Stimulated activated CD8-positive, alpha-beta memory T cell treated with anti-CD3 and anti-CD28 coated beads, Interleukin-15, amount 100 ng/mL, for 48 hours (primary cell): ENCODE measurements around the gene CC2D2A.
"Not testable (repeated sequence)": the region's sequence is repeated elsewhere in the genome, so short reads cannot be mapped to it uniquely, and the experiment has no call there.

Experiments used
- DNase-seq, 2 donors: peaks; one replicate each; pipeline ENCODE4 v3.0.0-alpha.2; 2020; ENCODE audit warnings: low read depth in 2 of 2

The CC2D2A gene

GRCh38 chr4:15557786-15558550 is 88.3 kb downstream of the CC2D2A start:
- DNase-seq: no peak

GRCh38 chr4:15558561-15558960 is 88.9 kb downstream of the CC2D2A start:
- DNase-seq: no peak

DNA sequence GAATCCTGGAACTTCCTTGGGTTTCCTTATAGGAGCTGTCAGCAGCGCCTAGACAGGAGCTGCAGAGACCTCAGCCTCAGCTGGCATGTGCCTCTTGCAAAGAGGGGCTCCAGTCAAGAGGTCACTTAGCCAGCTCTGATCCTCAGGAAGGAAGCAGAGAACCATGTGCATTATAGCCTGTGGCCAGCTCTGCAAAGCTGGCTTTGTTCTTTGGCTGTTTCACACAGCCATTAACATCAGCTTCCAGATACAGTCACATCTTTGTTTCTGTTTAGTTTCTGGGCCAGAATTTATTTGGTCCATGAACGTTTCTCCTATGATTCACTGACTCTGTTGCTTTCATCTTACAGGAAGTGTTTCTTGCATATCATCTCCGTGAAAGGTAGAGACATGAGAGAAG is 92.4 kb downstream of the CC2D2A start:
- DNase-seq: no peak

DNA sequence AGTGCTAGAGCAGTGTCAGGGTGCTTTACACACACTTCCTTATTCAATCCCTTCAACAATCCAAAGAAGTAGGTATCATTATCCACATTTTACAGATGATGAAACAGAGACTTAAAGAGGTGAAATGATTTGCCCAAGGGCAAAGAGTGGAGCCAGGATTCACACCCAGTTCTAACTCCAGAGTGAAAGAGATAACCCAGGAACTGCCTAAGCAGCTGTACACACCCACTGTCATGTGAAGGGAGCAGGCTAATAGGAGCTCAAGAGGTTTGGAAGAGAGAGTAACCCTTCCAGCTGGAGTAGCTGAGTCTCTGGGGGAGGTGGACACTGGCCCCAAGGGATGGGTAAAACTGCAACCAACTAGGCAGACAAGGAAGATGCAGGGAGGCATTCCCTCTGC is 92.9 kb downstream of the CC2D2A start:
- no peak for DNase-seq

DNA sequence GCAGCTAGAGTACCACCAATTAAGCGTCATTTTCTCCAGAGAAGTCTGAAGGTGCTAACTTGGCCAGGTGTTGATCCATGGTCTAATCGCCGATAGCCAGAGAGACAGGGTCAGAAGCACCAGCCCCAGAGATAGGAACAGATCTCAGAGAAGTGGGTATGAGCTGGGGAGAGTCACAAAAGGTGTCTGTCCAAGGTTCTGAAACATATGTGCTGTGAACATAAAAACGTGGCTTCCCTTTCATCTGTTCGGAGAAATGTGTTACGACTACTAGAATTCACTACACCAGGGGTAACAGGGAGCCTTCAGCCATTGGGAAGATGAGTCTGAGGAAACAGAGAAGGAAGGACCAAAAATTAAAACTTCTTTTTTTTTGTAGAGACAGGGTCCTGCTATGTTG is 94.2 kb downstream of the CC2D2A start:
- DNase-seq: no peak

- DNase-seq: no peak
These were observed 99.1 kb downstream of the CC2D2A start for GRCh38 chr4:15568821-15569220.

- no peak for DNase-seq
These were observed 100.1 kb downstream of the CC2D2A start for GRCh38 chr4:15569746-15570145.

GRCh38 chr4:15575966-15576365 is 106.3 kb downstream of the CC2D2A start:
- DNase-seq: no peak

DNA sequence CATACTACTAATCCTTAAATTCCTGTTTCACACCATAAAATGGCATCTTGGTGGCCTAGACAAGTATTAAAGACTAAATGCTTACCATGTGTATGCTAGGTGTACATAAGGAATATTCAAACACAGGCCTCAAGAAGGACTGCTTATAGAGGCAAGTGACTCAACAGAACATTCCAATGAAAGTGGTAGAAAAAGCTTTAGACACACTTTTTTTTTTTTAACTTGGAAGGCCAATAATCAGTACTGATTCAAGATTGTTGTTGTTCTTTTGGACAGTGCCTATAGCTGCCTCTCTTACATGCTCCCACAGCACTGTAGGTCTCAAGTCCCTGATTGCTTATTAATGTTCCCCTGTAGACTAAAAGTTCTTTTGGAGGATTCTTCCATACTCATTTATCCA is 107.8 kb downstream of the CC2D2A start:
- DNase-seq: no peak

- no peak for DNase-seq
These were observed 115.1 kb downstream of the CC2D2A start for GRCh38 chr4:15584785-15585184.

- DNase-seq: no peak
These were observed 115.6 kb downstream of the CC2D2A start for GRCh38 chr4:15585331-15585730.

GRCh38 chr4:15586066-15586465 is 116.4 kb downstream of the CC2D2A start:
- DNase-seq: no peak

DNA sequence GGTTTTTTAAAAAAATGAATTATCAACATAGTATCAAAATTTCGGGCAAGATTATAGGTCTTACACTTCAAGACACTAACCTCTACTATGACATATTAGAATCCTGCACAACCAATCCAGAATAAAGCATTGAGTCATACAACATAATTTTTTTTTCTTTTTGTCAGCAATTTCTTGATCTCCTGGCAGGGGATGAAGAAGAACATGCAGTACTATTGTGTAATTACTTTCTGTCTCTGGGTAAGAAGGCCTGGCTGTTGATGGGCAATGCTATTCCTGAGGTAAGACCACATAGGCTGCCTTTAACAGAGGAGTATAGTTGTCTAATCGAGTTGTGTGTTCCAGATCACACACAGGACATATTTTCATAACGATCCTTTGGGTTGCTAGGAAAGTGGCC is 118.0 kb downstream of the CC2D2A start:
- DNase-seq: no peak

DNA sequence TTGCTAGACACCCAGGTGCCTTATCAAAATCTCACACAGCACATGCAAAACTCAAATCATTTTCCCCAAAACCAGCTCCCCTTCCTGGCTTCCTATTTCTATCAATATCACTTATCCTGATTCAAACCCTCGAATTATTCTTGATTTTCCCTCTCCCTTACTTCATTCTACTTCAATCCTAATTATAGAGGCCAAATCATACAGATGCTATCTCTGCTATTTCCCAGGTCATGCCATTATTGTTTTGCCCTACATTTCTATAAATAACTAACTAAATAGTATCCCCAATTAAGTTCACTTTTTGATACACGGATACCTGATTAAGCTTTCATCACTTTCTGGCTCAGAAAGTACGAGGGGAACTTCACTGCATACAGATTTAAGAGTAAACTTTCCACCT is 123.1 kb downstream of the CC2D2A start:
- DNase-seq: no peak

DNA sequence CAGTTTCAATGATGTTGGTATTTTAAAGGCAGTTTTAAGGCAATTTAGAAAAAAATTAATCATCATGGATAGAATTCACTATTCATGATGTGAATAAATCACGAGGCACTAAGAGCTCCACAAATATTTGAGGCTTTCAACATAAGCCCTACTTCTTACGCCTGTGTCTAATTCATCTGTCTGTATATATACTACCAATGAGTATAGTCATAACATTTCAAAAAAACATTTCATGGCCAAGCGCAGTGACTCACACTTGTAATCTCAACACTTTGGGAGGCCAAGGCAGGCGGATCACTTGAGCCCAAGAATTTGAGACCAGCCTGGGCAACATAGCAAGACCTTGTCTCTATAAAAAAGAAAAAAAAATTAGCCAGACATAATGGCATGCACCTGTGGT is 129.0 kb downstream of the CC2D2A start:
- DNase-seq: no peak

DNA sequence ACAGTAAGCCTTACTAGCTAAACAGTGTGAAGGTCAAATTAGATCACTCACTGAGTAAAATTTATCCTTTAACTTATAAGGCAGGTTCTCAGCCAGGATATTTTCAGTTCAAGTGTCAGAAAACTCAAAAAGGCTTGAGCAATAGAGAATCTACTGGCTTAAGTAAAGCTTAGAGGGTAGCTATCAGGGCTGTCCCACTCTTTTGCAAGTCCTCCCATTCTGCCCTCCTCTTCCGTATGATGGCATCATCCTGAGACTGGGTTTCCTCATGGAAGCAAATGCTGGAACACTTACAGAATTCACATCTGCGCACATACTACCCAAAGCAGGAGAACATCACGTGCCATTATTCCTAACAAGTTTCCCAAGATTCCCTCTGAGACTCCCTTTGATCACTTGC is 130.5 kb downstream of the CC2D2A start:
- DNase-seq: no peak

GRCh38 chr4:15601862-15602261 is 132.2 kb downstream of the CC2D2A start:
- no peak for DNase-seq

DNA sequence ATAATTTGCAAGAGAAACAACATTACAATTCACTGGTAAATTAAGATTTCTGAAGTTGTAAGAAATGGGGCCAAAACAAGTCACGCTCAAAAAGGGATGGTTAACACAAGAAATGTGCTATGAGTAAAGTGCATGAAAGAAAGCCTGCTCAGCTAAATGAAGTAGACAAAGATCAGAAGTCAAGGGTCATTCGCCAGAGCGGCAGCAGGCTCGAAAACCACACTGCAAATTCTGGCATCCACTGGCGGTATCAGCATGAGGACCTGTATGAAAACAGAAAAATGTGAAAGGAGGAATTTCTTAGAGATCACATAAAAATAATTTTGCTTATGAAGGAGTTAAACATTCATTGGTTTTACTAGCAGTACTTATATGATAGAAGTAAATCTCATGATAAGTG is 135.9 kb downstream of the CC2D2A start:
- DNase-seq: no peak

DNA sequence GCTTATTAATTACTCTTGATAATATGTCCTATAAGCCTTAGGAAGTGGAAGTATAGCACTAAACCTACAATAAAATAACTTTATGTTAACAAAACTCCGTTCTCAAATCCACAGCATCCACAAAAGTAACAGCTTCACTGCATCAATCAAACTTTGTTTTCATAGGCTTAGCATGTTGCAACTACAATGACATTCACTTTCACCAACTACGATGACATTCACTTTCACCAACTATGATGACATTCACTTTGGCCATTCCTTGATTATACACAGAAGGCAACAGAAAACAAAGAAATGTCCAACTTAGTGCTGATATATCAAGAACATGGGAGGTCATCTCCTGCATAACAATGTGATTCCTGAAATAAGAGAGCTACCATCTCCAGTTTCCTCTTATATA is 141.2 kb downstream of the CC2D2A start:
- no peak for DNase-seq

GRCh38 chr4:15612136-15612535 is 142.5 kb downstream of the CC2D2A start:
- DNase-seq: no peak

GRCh38 chr4:15614891-15615290 is 145.2 kb downstream of the CC2D2A start:
- not testable (repeated sequence) for DNase-seq

- not testable (repeated sequence) for DNase-seq
These were observed 147.7 kb downstream of the CC2D2A start for GRCh38 chr4:15617407-15617806.

GRCh38 chr4:15636818-15637217 is 167.1 kb downstream of the CC2D2A start:
- no peak for DNase-seq

GRCh38 chr4:15638418-15638817 is 168.7 kb downstream of the CC2D2A start:
- no peak for DNase-seq
